IMR-90 (cell line): ENCODE measurements around the gene ANK3. TPM values are rescaled to one million over a fixed set of nuclear protein-coding genes. Genes with fewer than 3 reads are reported as not detected.

Source experiments
- ATAC-seq: fragments of 200-7000 bp; cut with Tn5 transposase; 2 replicates; pipeline ENCODE4 v1.9.1; 2020; ENCODE audit warnings: low read depth, mild to moderate bottlenecking, moderate library complexity
- BruUV-seq: library from RNA; stranded (reverse); fragments of 400-500 nt; replicated peaks from 2 replicates; lab custom pipeline; 2021; lab: Mats Ljungman, UMichigan
- CTCF ChIA-PET: fragments of 300-600 bp; formaldehyde crosslinking; extraction: SDS; loops from one replicate; lab custom pipeline; 2021; ENCODE audit warnings: antibody characterized with exemption; lab: Yijun Ruan, JAX
- POLR2A ChIA-PET: fragments of 300-600 bp; sonication (Branson Sonifier 250); formaldehyde crosslinking; loops from one replicate; lab custom pipeline; 2022; ENCODE audit warnings: antibody characterized with exemption; ENCODE audit not compliant: unreplicated experiment; lab: Charles Lee
- DNase-seq: peaks from one replicate; pipeline ENCODE4 v3.0.0; 2013
- H2AFZ ChIP-seq: replicated peaks from 2 replicates; pipeline ENCODE3; 2013; ENCODE audit warnings: low read length, mild to moderate bottlenecking; ENCODE audit not compliant: poor library complexity
- H2AK5ac ChIP-seq: 2 replicates; pipeline ENCODE4 v1.6.1; 2013; ENCODE audit warnings: low read depth, low read length, inconsistent platforms
- H2AK9ac ChIP-seq: replicated peaks from 2 replicates; pipeline ENCODE3; 2013; ENCODE audit warnings: mild to moderate bottlenecking, low read depth, low read length, moderate library complexity; ENCODE audit not compliant: poor library complexity
- H2BK120ac ChIP-seq: 2 replicates; pipeline ENCODE4 v1.6.1; 2013; ENCODE audit warnings: low read depth, low read length, inconsistent platforms
- H2BK15ac ChIP-seq: 3 replicates; pipeline ENCODE4 v1.6.1; 2013; ENCODE audit warnings: low read depth, low read length, inconsistent platforms
- H2BK20ac ChIP-seq: 2 replicates; pipeline ENCODE4 v1.6.1; 2013; ENCODE audit warnings: low read depth, mild to moderate bottlenecking, inconsistent platforms, low read length, moderate library complexity
- H2BK5ac ChIP-seq: 2 replicates; pipeline ENCODE4 v1.6.1; 2013; ENCODE audit warnings: mild to moderate bottlenecking, low read depth, low read length, inconsistent platforms; ENCODE audit not compliant: poor library complexity, severe bottlenecking
- H3K14ac ChIP-seq: replicated peaks from 2 replicates; pipeline ENCODE4 v1.6.1; 2013; ENCODE audit warnings: low read depth, low read length, inconsistent platforms
- H3K18ac ChIP-seq: 2 replicates; pipeline ENCODE4 v1.6.1; 2013; ENCODE audit warnings: low read depth, low read length, control low read depth
- H3K23ac ChIP-seq: 2 replicates; pipeline ENCODE4 v1.6.1; 2013; ENCODE audit warnings: low read depth, low read length, inconsistent platforms
- H3K27ac ChIP-seq: 2 replicates; pipeline ENCODE4 v1.5.1; 2013; ENCODE audit warnings: mild to moderate bottlenecking, control low read depth, low read length; ENCODE audit not compliant: insufficient read depth
- H3K27me3 ChIP-seq: 2 replicates; pipeline ENCODE4 v1.6.1; 2013; ENCODE audit warnings: low read length; ENCODE audit not compliant: control insufficient read depth, insufficient read depth
- H3K36me3 ChIP-seq: 2 replicates; pipeline ENCODE4 v1.6.1; 2013; ENCODE audit warnings: low read length, mixed read lengths; ENCODE audit not compliant: control insufficient read depth, insufficient read depth
- H3K4ac ChIP-seq: 2 replicates; pipeline ENCODE4 v1.6.1; 2013; ENCODE audit warnings: low read depth, low read length, inconsistent platforms
- H3K4me1 ChIP-seq: 2 replicates; pipeline ENCODE4 v1.6.1; 2013; ENCODE audit warnings: low read length, mixed read lengths; ENCODE audit not compliant: control insufficient read depth, insufficient read depth
- H3K4me2 ChIP-seq: 2 replicates; pipeline ENCODE4 v1.6.1; 2013; ENCODE audit warnings: low read depth, mild to moderate bottlenecking, control low read depth, low read length, moderate library complexity
- H3K4me3 ChIP-seq: 2 replicates; pipeline ENCODE4 v1.5.1; 2013; ENCODE audit warnings: low read depth, mild to moderate bottlenecking, control low read depth, low read length, moderate library complexity; ENCODE audit not compliant: insufficient read depth
- H3K56ac ChIP-seq: 2 replicates; pipeline ENCODE4 v1.6.1; 2013; ENCODE audit warnings: low read length, inconsistent platforms; ENCODE audit not compliant: insufficient read depth; ENCODE audit errors: extremely low read depth
- H3K79me1 ChIP-seq, 2 experiments: 2 replicates each; pipeline ENCODE4 v1.6.1; 2013; ENCODE audit warnings: low read length in 2 of 2, inconsistent platforms in 1 of 2, low read depth in 1 of 2
- H3K9ac ChIP-seq: 2 replicates; pipeline ENCODE4 v1.6.1; 2013; ENCODE audit warnings: low read depth, low read length, control low read depth
- H3K9me1 ChIP-seq: 2 replicates; pipeline ENCODE4 v1.6.1; 2013; ENCODE audit warnings: low read length, inconsistent platforms; ENCODE audit not compliant: insufficient read depth
- H3K9me3 ChIP-seq: 2 replicates; pipeline ENCODE4 v1.6.1; 2013; ENCODE audit warnings: low read length; ENCODE audit not compliant: control insufficient read depth, insufficient read depth
- H4K20me1 ChIP-seq: 2 replicates; pipeline ENCODE4 v1.6.1; 2013; ENCODE audit warnings: low read length, inconsistent platforms; ENCODE audit not compliant: insufficient read depth
- H4K5ac ChIP-seq: 2 replicates; pipeline ENCODE4 v1.6.1; 2013; ENCODE audit warnings: mild to moderate bottlenecking, low read depth, low read length, control low read depth
- H4K8ac ChIP-seq, 2 experiments: 2 replicates each; pipeline ENCODE4 v1.6.1; 2013; ENCODE audit warnings: low read depth in 2 of 2, low read length in 2 of 2, control low read depth in 1 of 2, inconsistent platforms in 1 of 2
- H4K91ac ChIP-seq: 2 replicates; pipeline ENCODE4 v1.6.1; 2013; ENCODE audit warnings: low read depth, low read length, inconsistent platforms; ENCODE audit not compliant: insufficient read depth
- BHLHE40 ChIP-seq: fragments of 150-350 bp; IDR thresholded peaks from 2 replicates; pipeline ENCODE4 v1.6.1; 2016; ENCODE audit warnings: mild to moderate bottlenecking, low read depth, low read length
- CEBPB ChIP-seq: IDR thresholded peaks from 2 replicates; pipeline ENCODE4 v1.6.1; 2012; ENCODE audit warnings: low read depth, low read length, improper control_type of control experiment
- CHD1 ChIP-seq: IDR thresholded peaks from 2 replicates; pipeline ENCODE4 v1.6.1; 2012; ENCODE audit warnings: low read depth, low read length, improper control_type of control experiment
- CTCF ChIP-seq: conservative IDR thresholded peaks from 2 replicates; pipeline ENCODE4 v1.5.1; 2012; ENCODE audit warnings: mild to moderate bottlenecking, low read depth, low read length, improper control_type of control experiment
- ELK1 ChIP-seq: fragments of 150-350 bp; IDR thresholded peaks from 2 replicates; pipeline ENCODE4 v1.6.1; 2016; ENCODE audit warnings: low read depth, mild to moderate bottlenecking, low read length, moderate library complexity, borderline replicate concordance
- FOS ChIP-seq: fragments of 150-350 bp; IDR thresholded peaks from 2 replicates; pipeline ENCODE4 v1.6.1; 2016; ENCODE audit warnings: low read depth, low read length
- MAFK ChIP-seq: IDR thresholded peaks from 2 replicates; pipeline ENCODE4 v1.6.1; 2012; ENCODE audit warnings: low read depth, low read length, improper control_type of control experiment
- MAZ ChIP-seq: IDR thresholded peaks from 2 replicates; pipeline ENCODE4 v1.6.1; 2012; ENCODE audit warnings: low read depth, mild to moderate bottlenecking, low read length, improper control_type of control experiment, moderate library complexity, borderline replicate concordance
- MXI1 ChIP-seq: IDR thresholded peaks from 2 replicates; pipeline ENCODE4 v1.6.1; 2012; ENCODE audit warnings: low read depth, mild to moderate bottlenecking, low read length, moderate library complexity, borderline replicate concordance
- POLR2A ChIP-seq: IDR thresholded peaks from 2 replicates; pipeline ENCODE4 v1.6.1; 2012; ENCODE audit warnings: mild to moderate bottlenecking, low read depth, low read length
- RAD21 ChIP-seq: IDR thresholded peaks from 2 replicates; pipeline ENCODE4 v1.6.1; 2012; ENCODE audit warnings: low read length, improper control_type of control experiment
- RCOR1 ChIP-seq: IDR thresholded peaks from 2 replicates; pipeline ENCODE4 v1.6.1; 2012; ENCODE audit warnings: mild to moderate bottlenecking, low read length, improper control_type of control experiment; ENCODE audit not compliant: insufficient replicate concordance
- RFX5 ChIP-seq: IDR thresholded peaks from 2 replicates; pipeline ENCODE4 v1.8.0; 2012; ENCODE audit warnings: low read depth, mild to moderate bottlenecking, low read length, moderate library complexity
- SMC3 ChIP-seq: fragments of 150-350 bp; IDR thresholded peaks from 2 replicates; pipeline ENCODE4 v1.6.1; 2016; ENCODE audit warnings: low read depth, mild to moderate bottlenecking, antibody characterized with exemption, low read length, moderate library complexity
- WGBS, 2 experiments: methylation state at CpG; one replicate each; pipeline versions ENCODE4 v1.1.5 to v1.1.7; 2013; ENCODE audit warnings: missing lambda C conversion rate in 2 of 2; ENCODE audit not compliant: insufficient read length in 1 of 2; ENCODE audit errors: extremely low coverage in 2 of 2; 5-methylcytosine and 5-hydroxymethylcytosine counted together
- dilution Hi-C: fragments of 300-500 bp; cut with HindIII; formaldehyde crosslinking; loops from one replicate; pipeline ENCODE4 v1.14.3; 2018; ENCODE audit warnings: low sequenced_read_pairs; ENCODE audit not compliant: unreplicated experiment
- in situ Hi-C: fragments of 300-500 bp; cut with MboI; formaldehyde crosslinking; loops from 3 replicates; pipeline ENCODE4 v1.14.3; 2019; ENCODE audit warnings: low sequenced_read_pairs, inconsistent platforms, mixed read lengths
- intact Hi-C: fragments of 100-400 bp; cut with micrococcal nuclease; formaldehyde crosslinking; loops from 2 replicates; pipeline ENCODE4 v1.10.0; 2022
- polyA plus RNA-seq, 3 experiments: library from polyadenylated mRNA; depleted of rRNA; stranded (reverse); fragments of >200 nt; gene quantifications; 2 replicates each; pipeline ENCODE4 v1.2.3, GENCODE V29; 2012; ENCODE audit warnings: low replicate concordance in 1 of 3
- total RNA-seq: library from RNA; depleted of rRNA; stranded (reverse); fragments of >200 nt; gene quantifications from 2 replicates; pipeline ENCODE4 v1.2.3, GENCODE V29; 2012

Gene ANK3
- total and polyA plus RNA-seq, 2 of the 4 experiments (the other 2 are of a cell fraction), result 0.63 to 1.8 TPM

- DNase-seq, result no peak
- H3K18ac ChIP-seq, result no peak overlapping the region
- no peaks in the 10 kb centered on the region for H3K4me1 ChIP-seq
- no peak overlapping the region for H4K8ac ChIP-seq
- intact Hi-C loops, result no loop called here
- no peaks in the 10 kb centered on the region for H3K36me3 ChIP-seq
- no peak for ATAC-seq
- 100% methylated on average over 1 of the region's 1 CpG; no CpG with 5 or more reads in 1 of the 2 experiments for WGBS, 2 experiments
- no peak overlapping the region for H2BK120ac ChIP-seq
- TF ChIP-seq CTCF (no peak), FOS (no peak), RFX5 (no peak), MAZ (no peak), POLR2A (no peak), SMC3 (no peak), BHLHE40 (no peak), MAFK (no peak), CHD1 (no peak), RAD21 (no peak), RCOR1 (no peak), ELK1 (no peak), CEBPB (no peak), MXI1 (no peak)
- H3K9me1 ChIP-seq, result no peaks in the 10 kb centered on the region
- no peak overlapping the region for H3K4ac ChIP-seq
- no peak overlapping the region for H3K27ac ChIP-seq
- H4K5ac ChIP-seq, result no peak overlapping the region
- H3K4me2 ChIP-seq, result no peak overlapping the region
- no peak overlapping the region for H3K14ac ChIP-seq
- BruUV-seq, result no TSS peak
- H3K27me3 ChIP-seq, result no peaks in the 10 kb centered on the region
- ChIA-PET POLR2A (no interaction called here), CTCF (no interaction called here)
- no peak overlapping the region for H2BK5ac ChIP-seq
- H3K56ac ChIP-seq, result no peak overlapping the region
- H4K91ac ChIP-seq, result no peak overlapping the region
- no peak overlapping the region for H2BK20ac ChIP-seq
- H4K20me1 ChIP-seq, result no peaks in the 10 kb centered on the region
- dilution Hi-C loops, result no loop called here
- in situ Hi-C loops, result no loop called here
- no peaks in the 10 kb centered on the region for H3K79me1 ChIP-seq
- no peak overlapping the region for H2AK5ac ChIP-seq
- H2BK15ac ChIP-seq, result no peak overlapping the region
- no peaks in the 10 kb centered on the region for H3K9me3 ChIP-seq
- H2AFZ ChIP-seq, result no peak overlapping the region
- H3K23ac ChIP-seq, result no peak overlapping the region
- H3K9ac ChIP-seq, result no peak overlapping the region
- no peak overlapping the region for H2AK9ac ChIP-seq
- H3K4me3 ChIP-seq, result no peak overlapping the region
Measured at GRCh38 chr10:59980356-59980755, 409.3 kb downstream of the ANK3 start.
